ENCODE results near the gene TCTN3. TPM values are rescaled to one million over a fixed set of nuclear protein-coding genes. Genes with fewer than 3 reads are reported as not detected.

TCTN3 gene
- total and polyA plus RNA-seq, 2 of the 13 experiments (the other 11 are each of a cell fraction or from before 2014, with no cell fraction given) = 53.3 to 60.0 TPM

GRCh38 chr10:95693668-95694534 is at the start of gene TCTN3 (continued):
- peak; percentile 77 for TF ChIP-seq SNAPC4 (CRISPR knock-in tag; IDR thresholded peaks at IDR 0.05)
- peak; percentile 60; the same call in 1 of the 2 replicates for TF ChIP-seq ZBTB10 (CRISPR knock-in tag; IDR thresholded peaks at IDR 0.05; ENCODE audit: borderline replicate concordance)
- TF ChIP-seq ZNF260 (CRISPR knock-in tag; IDR thresholded peaks at IDR 0.05; ENCODE audit: borderline replicate concordance, low read depth) = no peak
- no peak for TF ChIP-seq ZNF761 (CRISPR knock-in tag; conservative IDR thresholded peaks at IDR 0.05)
- TF ChIP-seq ZNF564 (CRISPR knock-in tag; IDR thresholded peaks at IDR 0.05) = no peak
- TF ChIP-seq KLF15 (CRISPR knock-in tag; IDR thresholded peaks at IDR 0.05; ENCODE audit: borderline replicate concordance) = no peak
- peak; percentile 27 for TF ChIP-seq JARID2 (CRISPR knock-in tag; IDR thresholded peaks at IDR 0.05; ENCODE audit: insufficient replicate concordance)
- TF ChIP-seq ZBTB42 (CRISPR knock-in tag; IDR thresholded peaks at IDR 0.05) = no peak
- no peak for TF ChIP-seq NKX3-1 (CRISPR knock-in tag; IDR thresholded peaks at IDR 0.05)
- TF ChIP-seq THAP11 (CRISPR knock-in tag; IDR thresholded peaks at IDR 0.05) = peak; percentile 84
- TF ChIP-seq ZHX2 (IDR thresholded peaks at IDR 0.05; ENCODE audit: low read depth) = peak; percentile 47; the same call in 1 of the 2 replicates
- no peak for TF ChIP-seq ZHX2 (CRISPR knock-in tag; IDR thresholded peaks at IDR 0.05; ENCODE audit: borderline replicate concordance)
- TF ChIP-seq ARNT (IDR thresholded peaks at IDR 0.05) = no peak
- TF ChIP-seq ZNF431 (CRISPR knock-in tag; IDR thresholded peaks at IDR 0.05; ENCODE audit: borderline replicate concordance, low read depth) = no peak
- no peak for TF ChIP-seq HMGA1 (CRISPR knock-in tag; conservative IDR thresholded peaks at IDR 0.05)

All from HepG2 (cell line).